H1 (cell line): ENCODE measurements around the gene HSPBP1. TPM values are rescaled to one million over a fixed set of nuclear protein-coding genes. Genes with fewer than 3 reads are reported as not detected.

Experiments
- JUND ChIP-seq: IDR thresholded peaks from 2 replicates; pipeline ENCODE4 v1.6.1; 2011; ENCODE audit warnings: mild to moderate bottlenecking, improper control_type of control experiment, low read length
- polyA plus RNA-seq, 7 experiments: library from polyadenylated mRNA; depleted of rRNA in 3 of 7; stranded (reverse) in 5 of 7; unstranded in 2 of 7; fragments of >200 nt in 5 of 7; fragments of 200-250 nt in 2 of 7; gene quantifications; 1 replicate in 5 of 7; 2 replicates in 1 of 7; 4 replicates in 1 of 7; pipeline versions ENCODE4 v1.2.1 to v1.2.3, GENCODE V29; 2011 to 2013; ENCODE audit warnings: missing spikeins in 2 of 7, mixed read lengths in 2 of 7
- total RNA-seq: library from RNA; stranded (reverse); fragmentation: NEBNext Ultra II Directional; extraction: Animal tissue kit (Norgen Biotek cat#: 25700); gene quantifications from 2 replicates; pipeline ENCODE4 v1.2.1, GENCODE V29; 2021
- TF ChIP-seq, protein P1 (sequence below): fragments of 300-600 bp; sonication (generic); IDR thresholded peaks from 2 replicates; pipeline ENCODE4 v1.7.1; 2012; ENCODE audit warnings: low read length, moderate library complexity, mild to moderate bottlenecking, inconsistent platforms; ENCODE audit not compliant: insufficient replicate concordance

HSPBP1 gene
- total and polyA plus RNA-seq, 2 of the 8 experiments (the other 6 are each of a cell fraction or from before 2014, with no cell fraction given): 63.4 to 100 TPM

DNA sequence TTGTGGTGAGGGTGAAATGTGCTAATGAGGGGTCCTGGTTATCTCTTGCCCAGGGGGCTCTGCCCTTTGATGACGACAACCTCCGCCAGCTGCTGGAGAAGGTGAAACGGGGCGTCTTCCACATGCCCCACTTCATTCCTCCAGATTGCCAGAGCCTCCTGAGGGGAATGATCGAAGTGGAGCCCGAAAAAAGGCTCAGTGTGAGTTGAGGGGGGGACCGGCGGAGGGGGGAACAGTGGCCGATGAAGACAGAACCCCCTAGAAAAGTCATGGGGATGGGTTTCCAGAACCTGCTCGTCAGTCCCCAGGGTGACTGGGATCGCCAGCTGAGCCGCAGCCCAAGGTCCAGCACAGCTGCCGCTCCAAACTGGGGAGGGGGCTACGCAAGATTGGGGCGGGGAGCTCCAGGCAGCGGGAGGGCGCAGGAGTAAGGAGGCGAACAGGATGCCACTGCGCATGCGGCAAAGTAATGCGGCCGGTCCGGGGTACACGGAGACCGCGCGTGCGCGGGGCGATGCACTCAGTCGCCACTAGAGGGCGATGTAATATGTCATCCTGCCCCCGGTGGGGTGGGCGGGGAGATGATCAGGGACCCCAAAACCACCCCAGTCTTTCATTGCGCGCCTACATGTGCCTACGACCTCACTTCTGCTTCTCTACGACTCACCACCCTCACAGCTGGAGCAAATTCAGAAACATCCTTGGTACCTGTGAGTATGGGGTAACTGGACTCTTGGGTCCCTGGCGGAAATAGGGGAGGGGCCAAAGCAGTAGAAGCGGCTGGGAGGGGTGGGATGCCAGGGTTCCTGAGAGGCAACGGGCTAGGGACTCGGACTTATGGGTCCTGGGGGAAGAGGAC is 21.8 kb upstream of the HSPBP1 start (continued):
- TF ChIP-seq, protein P1, sequence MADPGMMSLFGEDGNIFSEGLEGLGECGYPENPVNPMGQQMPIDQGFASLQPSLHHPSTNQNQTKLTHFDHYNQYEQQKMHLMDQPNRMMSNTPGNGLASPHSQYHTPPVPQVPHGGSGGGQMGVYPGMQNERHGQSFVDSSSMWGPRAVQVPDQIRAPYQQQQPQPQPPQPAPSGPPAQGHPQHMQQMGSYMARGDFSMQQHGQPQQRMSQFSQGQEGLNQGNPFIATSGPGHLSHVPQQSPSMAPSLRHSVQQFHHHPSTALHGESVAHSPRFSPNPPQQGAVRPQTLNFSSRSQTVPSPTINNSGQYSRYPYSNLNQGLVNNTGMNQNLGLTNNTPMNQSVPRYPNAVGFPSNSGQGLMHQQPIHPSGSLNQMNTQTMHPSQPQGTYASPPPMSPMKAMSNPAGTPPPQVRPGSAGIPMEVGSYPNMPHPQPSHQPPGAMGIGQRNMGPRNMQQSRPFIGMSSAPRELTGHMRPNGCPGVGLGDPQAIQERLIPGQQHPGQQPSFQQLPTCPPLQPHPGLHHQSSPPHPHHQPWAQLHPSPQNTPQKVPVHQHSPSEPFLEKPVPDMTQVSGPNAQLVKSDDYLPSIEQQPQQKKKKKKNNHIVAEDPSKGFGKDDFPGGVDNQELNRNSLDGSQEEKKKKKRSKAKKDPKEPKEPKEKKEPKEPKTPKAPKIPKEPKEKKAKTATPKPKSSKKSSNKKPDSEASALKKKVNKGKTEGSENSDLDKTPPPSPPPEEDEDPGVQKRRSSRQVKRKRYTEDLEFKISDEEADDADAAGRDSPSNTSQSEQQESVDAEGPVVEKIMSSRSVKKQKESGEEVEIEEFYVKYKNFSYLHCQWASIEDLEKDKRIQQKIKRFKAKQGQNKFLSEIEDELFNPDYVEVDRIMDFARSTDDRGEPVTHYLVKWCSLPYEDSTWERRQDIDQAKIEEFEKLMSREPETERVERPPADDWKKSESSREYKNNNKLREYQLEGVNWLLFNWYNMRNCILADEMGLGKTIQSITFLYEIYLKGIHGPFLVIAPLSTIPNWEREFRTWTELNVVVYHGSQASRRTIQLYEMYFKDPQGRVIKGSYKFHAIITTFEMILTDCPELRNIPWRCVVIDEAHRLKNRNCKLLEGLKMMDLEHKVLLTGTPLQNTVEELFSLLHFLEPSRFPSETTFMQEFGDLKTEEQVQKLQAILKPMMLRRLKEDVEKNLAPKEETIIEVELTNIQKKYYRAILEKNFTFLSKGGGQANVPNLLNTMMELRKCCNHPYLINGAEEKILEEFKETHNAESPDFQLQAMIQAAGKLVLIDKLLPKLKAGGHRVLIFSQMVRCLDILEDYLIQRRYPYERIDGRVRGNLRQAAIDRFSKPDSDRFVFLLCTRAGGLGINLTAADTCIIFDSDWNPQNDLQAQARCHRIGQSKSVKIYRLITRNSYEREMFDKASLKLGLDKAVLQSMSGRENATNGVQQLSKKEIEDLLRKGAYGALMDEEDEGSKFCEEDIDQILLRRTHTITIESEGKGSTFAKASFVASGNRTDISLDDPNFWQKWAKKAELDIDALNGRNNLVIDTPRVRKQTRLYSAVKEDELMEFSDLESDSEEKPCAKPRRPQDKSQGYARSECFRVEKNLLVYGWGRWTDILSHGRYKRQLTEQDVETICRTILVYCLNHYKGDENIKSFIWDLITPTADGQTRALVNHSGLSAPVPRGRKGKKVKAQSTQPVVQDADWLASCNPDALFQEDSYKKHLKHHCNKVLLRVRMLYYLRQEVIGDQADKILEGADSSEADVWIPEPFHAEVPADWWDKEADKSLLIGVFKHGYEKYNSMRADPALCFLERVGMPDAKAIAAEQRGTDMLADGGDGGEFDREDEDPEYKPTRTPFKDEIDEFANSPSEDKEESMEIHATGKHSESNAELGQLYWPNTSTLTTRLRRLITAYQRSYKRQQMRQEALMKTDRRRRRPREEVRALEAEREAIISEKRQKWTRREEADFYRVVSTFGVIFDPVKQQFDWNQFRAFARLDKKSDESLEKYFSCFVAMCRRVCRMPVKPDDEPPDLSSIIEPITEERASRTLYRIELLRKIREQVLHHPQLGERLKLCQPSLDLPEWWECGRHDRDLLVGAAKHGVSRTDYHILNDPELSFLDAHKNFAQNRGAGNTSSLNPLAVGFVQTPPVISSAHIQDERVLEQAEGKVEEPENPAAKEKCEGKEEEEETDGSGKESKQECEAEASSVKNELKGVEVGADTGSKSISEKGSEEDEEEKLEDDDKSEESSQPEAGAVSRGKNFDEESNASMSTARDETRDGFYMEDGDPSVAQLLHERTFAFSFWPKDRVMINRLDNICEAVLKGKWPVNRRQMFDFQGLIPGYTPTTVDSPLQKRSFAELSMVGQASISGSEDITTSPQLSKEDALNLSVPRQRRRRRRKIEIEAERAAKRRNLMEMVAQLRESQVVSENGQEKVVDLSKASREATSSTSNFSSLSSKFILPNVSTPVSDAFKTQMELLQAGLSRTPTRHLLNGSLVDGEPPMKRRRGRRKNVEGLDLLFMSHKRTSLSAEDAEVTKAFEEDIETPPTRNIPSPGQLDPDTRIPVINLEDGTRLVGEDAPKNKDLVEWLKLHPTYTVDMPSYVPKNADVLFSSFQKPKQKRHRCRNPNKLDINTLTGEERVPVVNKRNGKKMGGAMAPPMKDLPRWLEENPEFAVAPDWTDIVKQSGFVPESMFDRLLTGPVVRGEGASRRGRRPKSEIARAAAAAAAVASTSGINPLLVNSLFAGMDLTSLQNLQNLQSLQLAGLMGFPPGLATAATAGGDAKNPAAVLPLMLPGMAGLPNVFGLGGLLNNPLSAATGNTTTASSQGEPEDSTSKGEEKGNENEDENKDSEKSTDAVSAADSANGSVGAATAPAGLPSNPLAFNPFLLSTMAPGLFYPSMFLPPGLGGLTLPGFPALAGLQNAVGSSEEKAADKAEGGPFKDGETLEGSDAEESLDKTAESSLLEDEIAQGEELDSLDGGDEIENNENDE: no peak
- peak; percentile 46; the same call in 1 of the 2 replicates for TF ChIP-seq JUND
